ENCODE results near the gene CABP1. TPM values are rescaled to one million over a fixed set of nuclear protein-coding genes. Genes with fewer than 3 reads are reported as not detected.

The CABP1 gene
- total RNA-seq, 4 donors from 2014 or later, result 0.39 to 0.94 (median 0.89) TPM; not detected in 1

- intact Hi-C loops (cut with DNase I; ENCODE audit: low total_unique reads), result no loop called here
- TF ChIP-seq CTCF (IDR thresholded peaks at IDR 0.05) (no peak), POLR2A (IDR thresholded peaks at IDR 0.05) (no peak)
- H3K4me3 ChIP-seq (ENCODE audit: low read depth, poor library complexity, severe bottlenecking), result no peak overlapping the region
- WGBS, 2 donors, result 74 to 78% methylated on average over 3 of the region's 3 CpGs
- no peak for DNase-seq (ENCODE audit: low spot score in 2 of 2)
Measured at GRCh38 chr12:120698665-120699064, 58.2 kb downstream of the CABP1 start.

- WGBS, 2 donors, result 90 to 93% methylated on average over 7 of the region's 7 CpGs
- H3K4me3 ChIP-seq (ENCODE audit: low read depth, poor library complexity, severe bottlenecking), result no peak overlapping the region
- TF ChIP-seq CTCF (IDR thresholded peaks at IDR 0.05) (no peak), POLR2A (IDR thresholded peaks at IDR 0.05) (no peak)
- no peak for DNase-seq (ENCODE audit: low spot score in 2 of 2)
- intact Hi-C loops (cut with DNase I; ENCODE audit: low total_unique reads), result no loop called here
Measured at GRCh38 chr12:120699553-120699952, 59.1 kb downstream of the CABP1 start.

- 98 to 99% methylated on average over 5 of the region's 5 CpGs for WGBS, 2 donors
- DNase-seq (ENCODE audit: low spot score in 2 of 2), result no peak
- intact Hi-C loops (cut with DNase I; ENCODE audit: low total_unique reads), result no loop called here
- no peak for TF ChIP-seq POLR2A (IDR thresholded peaks at IDR 0.05)
- TF ChIP-seq CTCF (IDR thresholded peaks at IDR 0.05), result no peak
- no peak overlapping the region for H3K4me3 ChIP-seq (ENCODE audit: low read depth, poor library complexity, severe bottlenecking)
Measured at GRCh38 chr12:120700886-120701285, 60.5 kb downstream of the CABP1 start.

- no peak for TF ChIP-seq POLR2A (IDR thresholded peaks at IDR 0.05)
- no peak for TF ChIP-seq CTCF (IDR thresholded peaks at IDR 0.05)
- WGBS, 2 donors, result 90 to 95% methylated on average over 1 of the region's 1 CpG
- H3K4me3 ChIP-seq (ENCODE audit: low read depth, poor library complexity, severe bottlenecking), result no peak overlapping the region
- intact Hi-C loops (cut with DNase I; ENCODE audit: low total_unique reads), result no loop called here
- DNase-seq (ENCODE audit: low spot score in 2 of 2), result no peak
Measured at GRCh38 chr12:120702637-120703036, 62.2 kb downstream of the CABP1 start.

- DNase-seq (ENCODE audit: low spot score in 2 of 2), result no peak
- intact Hi-C loops (cut with DNase I; ENCODE audit: low total_unique reads), result no loop called here
- no peak overlapping the region for H3K4me3 ChIP-seq (ENCODE audit: low read depth, poor library complexity, severe bottlenecking)
- 87 to 93% methylated on average over 11 of the region's 11 CpGs for WGBS, 2 donors
- no peak for TF ChIP-seq POLR2A (IDR thresholded peaks at IDR 0.05)
Measured at GRCh38 chr12:120703311-120703942, 63.0 kb downstream of the CABP1 start.

- TF ChIP-seq CTCF (IDR thresholded peaks at IDR 0.05) (no peak), POLR2A (IDR thresholded peaks at IDR 0.05) (no peak)
- no peak overlapping the region for H3K4me3 ChIP-seq (ENCODE audit: low read depth, poor library complexity, severe bottlenecking)
- WGBS, 2 donors, result 77 to 88% methylated on average over 1 of the region's 1 CpG
- DNase-seq (ENCODE audit: low spot score in 2 of 2), result no peak
- intact Hi-C loops (cut with DNase I; ENCODE audit: low total_unique reads), result no loop called here
Measured at GRCh38 chr12:120705618-120706017, 65.2 kb downstream of the CABP1 start.
